ENCODE results near the gene MATN1. TPM values are rescaled to one million over a fixed set of nuclear protein-coding genes. Genes with fewer than 3 reads are reported as not detected.

The MATN1 gene
- polyA plus RNA-seq, 2 of the 4 experiments (the other 2 are of a cell fraction), result 0.05 to 0.17 TPM

- WGBS (ENCODE audit: missing lambda C conversion rate), result 0% methylated on average over 4 of the region's 66 CpGs
- H3K4me1 ChIP-seq, result peaks cover 5% of the 10 kb centered on the region; the same call in 2 of the 3 replicates
- POLR2A ChIA-PET, result interaction anchor here (0.6 to 2.8 kb wide), 5 partner anchors 61 to 426 kb away, joined by 3 to 20 read pairs (median 4); no protein-coding TSS in a partner anchor
- H3K27ac ChIP-seq, result peak overlapping the region; percentile 92 to 97
- DNase-seq (ENCODE audit: low read depth in 1 of 2, low spot score in 1 of 2) (peak; percentile 66 to 94), FAIRE-seq (no peak), ATAC-seq (peak; percentile 80 to 81)
- CTCF ChIA-PET, result interaction anchor here (0.5 to 10.8 kb wide), 38 partner anchors 9 to 830 kb away, joined by 3 to 251 read pairs (median 4); partner anchors contain the start of genes LAPTM5 and SDC3
- H3K9me3 ChIP-seq, result 0 out of 3 replicates have a peak, but pooled peaks cover 2% of the 10 kb centered on the region
- H3K4me2 ChIP-seq, result peak overlapping the region; percentile 82
- H3K4me3 ChIP-seq, result peak overlapping the region; percentile 62
- no peak for TF ChIP-seq MAFK (IDR thresholded peaks at IDR 0.05; ENCODE audit: partially characterized antibody)
- TF ChIP-seq BCL3 (IDR thresholded peaks at IDR 0.05), result 0 out of 3 replicates have a peak, but pooled peaks have one; percentile 20
- TF ChIP-seq REST (IDR thresholded peaks at IDR 0.05), result no peak
- no peak for TF ChIP-seq HOXA7 (CRISPR knock-in tag; IDR thresholded peaks at IDR 0.05)
- TF ChIP-seq CBX8 (IDR thresholded peaks at IDR 0.05), result no peak
- peak; percentile 41; the same call in 1 of the 2 replicates for TF ChIP-seq MYC (IDR thresholded peaks at IDR 0.05; ENCODE audit: borderline replicate concordance, low read length)
- no peak for TF ChIP-seq ELK1 (IDR thresholded peaks at IDR 0.05; ENCODE audit: low read depth, low read length)
- TF ChIP-seq SREBF2 (IDR thresholded peaks at IDR 0.05), result no peak
- TF ChIP-seq EHF (CRISPR knock-in tag; IDR thresholded peaks at IDR 0.05), result 0 out of 2 replicates have a peak, but pooled peaks have one; percentile 68
- no peak for TF ChIP-seq CHD4 (IDR thresholded peaks at IDR 0.05; ENCODE audit: borderline replicate concordance)
- no peak for TF ChIP-seq GATA3 (IDR thresholded peaks at IDR 0.05; ENCODE audit: borderline replicate concordance)
- TF ChIP-seq PHF8 (IDR thresholded peaks at IDR 0.05; ENCODE audit: borderline replicate concordance, low read depth), result peak; percentile 88; the same call in 1 of the 2 replicates
- no peak for TF ChIP-seq BHLHE40 (IDR thresholded peaks at IDR 0.05; ENCODE audit: low read depth, low read length)
- no peak for TF ChIP-seq RARB (CRISPR knock-in tag; IDR thresholded peaks at IDR 0.05)
- TF ChIP-seq FOSL2 (IDR thresholded peaks at IDR 0.05), result no peak
- TF ChIP-seq FOSL2 (CRISPR knock-in tag; IDR thresholded peaks at IDR 0.05), result 0 out of 2 replicates have a peak, but pooled peaks have one; percentile 13
- no peak; the same call in 1 of the 2 replicates for TF ChIP-seq HMGXB4 (CRISPR knock-in tag; IDR thresholded peaks at IDR 0.05; ENCODE audit: borderline replicate concordance)
- TF ChIP-seq ATOH8 (CRISPR knock-in tag; IDR thresholded peaks at IDR 0.05; ENCODE audit: low read depth), result peak; percentile 78; the same call in 1 of the 2 replicates
- TF ChIP-seq CBX2 (IDR thresholded peaks at IDR 0.05; ENCODE audit: borderline replicate concordance, low read depth), result no peak
- TF ChIP-seq E2F6 (IDR thresholded peaks at IDR 0.05; ENCODE audit: borderline replicate concordance, low read depth), result peak; percentile 93
- no peak for TF ChIP-seq MAZ (IDR thresholded peaks at IDR 0.05; ENCODE audit: borderline replicate concordance, low read depth, low read length)
- TF ChIP-seq HOXB5 (CRISPR knock-in tag; IDR thresholded peaks at IDR 0.05), result peak; percentile 70
- peak; percentile 82 for TF ChIP-seq POLR2A (IDR thresholded peaks at IDR 0.05; ENCODE audit: low read length)
- TF ChIP-seq RFX5 (IDR thresholded peaks at IDR 0.05), result no peak
- peak in 1 of 2 experiments; percentile 89; a peak in 3 of 5 replicates for TF ChIP-seq RAD21 (conservative IDR thresholded peaks at IDR 0.05 in 1 of 2, IDR thresholded peaks at IDR 0.05 in 1 of 2)
- TF ChIP-seq ESRRA (IDR thresholded peaks at IDR 0.05; ENCODE audit: borderline replicate concordance, low read length), result no peak
- TF ChIP-seq RCOR1 (IDR thresholded peaks at IDR 0.05; ENCODE audit: low read depth, low read length), result no peak
- TF ChIP-seq ZFP36 (IDR thresholded peaks at IDR 0.05; ENCODE audit: borderline replicate concordance, partially characterized antibody), result no peak
- TF ChIP-seq HOXB13 (CRISPR knock-in tag; IDR thresholded peaks at IDR 0.05; ENCODE audit: low read depth), result peak; percentile 43; the same call in 1 of the 2 replicates
- TF ChIP-seq KDM5A (IDR thresholded peaks at IDR 0.05), result peak; percentile 73; the same call in 1 of the 2 replicates
These were observed 4.6 kb downstream of the MATN1 start for GRCh38 chr1:30718636-30719405.
